ENCODE data around the gene GMDS.

DNA sequence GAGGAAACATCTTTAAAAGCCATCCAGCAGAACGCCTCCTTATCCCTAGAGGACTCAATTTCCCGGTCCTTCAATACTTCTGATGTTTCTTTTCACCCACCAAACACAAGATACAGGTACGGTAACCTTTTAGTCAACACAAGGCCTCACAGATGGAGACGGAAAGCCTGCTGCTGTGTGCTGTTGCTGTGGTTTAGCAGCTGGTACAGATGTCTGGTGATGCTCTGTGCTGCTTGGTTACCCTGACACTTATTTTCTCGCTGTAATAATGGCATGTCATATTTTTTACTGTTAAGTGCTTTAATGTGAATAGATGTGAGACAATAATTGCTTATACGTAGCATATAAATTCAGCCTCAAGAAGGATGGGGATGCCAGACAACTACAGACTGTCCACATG, 25.3 kb downstream of the GMDS start:
- no peak for TF ChIP-seq EP300 (IDR thresholded peaks at IDR 0.05; ENCODE audit: borderline replicate concordance in 1 of 2, low read depth in 1 of 2, low read length in 1 of 2)
- TF ChIP-seq, protein P1, sequence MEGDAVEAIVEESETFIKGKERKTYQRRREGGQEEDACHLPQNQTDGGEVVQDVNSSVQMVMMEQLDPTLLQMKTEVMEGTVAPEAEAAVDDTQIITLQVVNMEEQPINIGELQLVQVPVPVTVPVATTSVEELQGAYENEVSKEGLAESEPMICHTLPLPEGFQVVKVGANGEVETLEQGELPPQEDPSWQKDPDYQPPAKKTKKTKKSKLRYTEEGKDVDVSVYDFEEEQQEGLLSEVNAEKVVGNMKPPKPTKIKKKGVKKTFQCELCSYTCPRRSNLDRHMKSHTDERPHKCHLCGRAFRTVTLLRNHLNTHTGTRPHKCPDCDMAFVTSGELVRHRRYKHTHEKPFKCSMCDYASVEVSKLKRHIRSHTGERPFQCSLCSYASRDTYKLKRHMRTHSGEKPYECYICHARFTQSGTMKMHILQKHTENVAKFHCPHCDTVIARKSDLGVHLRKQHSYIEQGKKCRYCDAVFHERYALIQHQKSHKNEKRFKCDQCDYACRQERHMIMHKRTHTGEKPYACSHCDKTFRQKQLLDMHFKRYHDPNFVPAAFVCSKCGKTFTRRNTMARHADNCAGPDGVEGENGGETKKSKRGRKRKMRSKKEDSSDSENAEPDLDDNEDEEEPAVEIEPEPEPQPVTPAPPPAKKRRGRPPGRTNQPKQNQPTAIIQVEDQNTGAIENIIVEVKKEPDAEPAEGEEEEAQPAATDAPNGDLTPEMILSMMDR (IDR thresholded peaks at IDR 0.05), result no peak
- no peak for TF ChIP-seq CHD2 (IDR thresholded peaks at IDR 0.05; ENCODE audit: low read length, partially characterized antibody)
- no peak for TF ChIP-seq GABPA (IDR thresholded peaks at IDR 0.05; ENCODE audit: low read depth)
- no peak for TF ChIP-seq MEF2A (IDR thresholded peaks at IDR 0.05; ENCODE audit: borderline replicate concordance, low read depth)
- TF ChIP-seq SIN3A (IDR thresholded peaks at IDR 0.05; ENCODE audit: borderline replicate concordance, low read depth, low read length), result no peak
- TF ChIP-seq SMC3 (IDR thresholded peaks at IDR 0.05; ENCODE audit: low read depth, low read length), result no peak
- no peak for TF ChIP-seq FOXJ3 (CRISPR knock-in tag; IDR thresholded peaks at IDR 0.05)
- TF ChIP-seq, protein P2, sequence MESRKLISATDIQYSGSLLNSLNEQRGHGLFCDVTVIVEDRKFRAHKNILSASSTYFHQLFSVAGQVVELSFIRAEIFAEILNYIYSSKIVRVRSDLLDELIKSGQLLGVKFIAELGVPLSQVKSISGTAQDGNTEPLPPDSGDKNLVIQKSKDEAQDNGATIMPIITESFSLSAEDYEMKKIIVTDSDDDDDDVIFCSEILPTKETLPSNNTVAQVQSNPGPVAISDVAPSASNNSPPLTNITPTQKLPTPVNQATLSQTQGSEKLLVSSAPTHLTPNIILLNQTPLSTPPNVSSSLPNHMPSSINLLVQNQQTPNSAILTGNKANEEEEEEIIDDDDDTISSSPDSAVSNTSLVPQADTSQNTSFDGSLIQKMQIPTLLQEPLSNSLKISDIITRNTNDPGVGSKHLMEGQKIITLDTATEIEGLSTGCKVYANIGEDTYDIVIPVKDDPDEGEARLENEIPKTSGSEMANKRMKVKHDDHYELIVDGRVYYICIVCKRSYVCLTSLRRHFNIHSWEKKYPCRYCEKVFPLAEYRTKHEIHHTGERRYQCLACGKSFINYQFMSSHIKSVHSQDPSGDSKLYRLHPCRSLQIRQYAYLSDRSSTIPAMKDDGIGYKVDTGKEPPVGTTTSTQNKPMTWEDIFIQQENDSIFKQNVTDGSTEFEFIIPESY (IDR thresholded peaks at IDR 0.05; ENCODE audit: borderline replicate concordance, low read depth), result no peak
- TF ChIP-seq TAF1 (IDR thresholded peaks at IDR 0.05; ENCODE audit: borderline replicate concordance, low read depth, low read length), result no peak
- TF ChIP-seq JUND (IDR thresholded peaks at IDR 0.05), result no peak
- TF ChIP-seq RFX5 (IDR thresholded peaks at IDR 0.05; ENCODE audit: low read length), result no peak

Data from SK-N-SH (cell line).